Cardiac fibroblast (primary cell): ENCODE results near the gene SAT2.
A peak's percentile ranks its signal among the peaks of the same experiment; 100 is the strongest.

Experiments
- DNase-seq, 2 donors: peaks; one replicate each; pipeline versions ENCODE4 v3.0.0 to v3.0.0-alpha.2; 2010; ENCODE audit warnings: low read depth in 2 of 2
- H3K4me3 ChIP-seq, 2 donors: replicated peaks in 1 of 2; 1 replicate in 1 of 2; 2 replicates in 1 of 2; pipeline ENCODE4 v1.5.1; 2011; ENCODE audit warnings: low read depth in 2 of 2, low read length in 2 of 2, mild to moderate bottlenecking in 2 of 2, moderate library complexity in 1 of 2
- TF ChIP-seq, protein P1 (sequence below): IDR thresholded peaks from one replicate; pipeline ENCODE4 v1.5.1; 2011; ENCODE audit warnings: low read depth, mild to moderate bottlenecking, low read length, inconsistent platforms

The SAT2 gene

DNA sequence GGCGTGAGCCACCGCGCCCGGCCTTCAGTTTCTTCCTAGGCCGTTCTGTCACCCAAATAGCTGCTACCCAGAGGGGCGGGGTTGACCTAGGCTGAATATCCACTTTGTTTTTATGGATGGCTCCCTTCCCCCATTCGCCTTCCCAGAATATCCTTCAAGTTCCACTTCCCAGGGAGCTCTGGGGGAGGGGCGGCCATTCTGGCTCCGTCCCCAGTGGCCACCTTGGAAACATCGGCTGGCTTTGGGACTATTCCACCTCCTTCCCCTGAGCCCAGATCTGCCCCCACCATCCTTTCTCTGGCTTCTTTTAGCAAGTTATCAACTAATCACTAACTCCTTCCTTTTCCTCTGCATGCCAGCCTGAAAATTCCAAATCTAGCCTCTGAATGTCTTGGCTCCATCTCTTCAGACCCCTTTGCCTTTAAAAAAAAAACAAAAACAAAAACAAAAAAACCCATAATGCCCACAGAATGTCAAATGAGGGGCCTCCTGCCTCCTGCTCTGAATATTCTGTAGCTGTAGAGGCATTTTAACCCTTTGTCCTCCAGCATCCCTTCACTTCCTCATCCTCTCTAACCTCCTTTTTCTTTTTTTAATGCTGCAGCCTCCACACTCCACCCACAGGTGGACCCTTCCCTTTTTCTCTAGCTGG is 29.5 kb upstream of the SAT2 start:
- TF ChIP-seq, protein P1, sequence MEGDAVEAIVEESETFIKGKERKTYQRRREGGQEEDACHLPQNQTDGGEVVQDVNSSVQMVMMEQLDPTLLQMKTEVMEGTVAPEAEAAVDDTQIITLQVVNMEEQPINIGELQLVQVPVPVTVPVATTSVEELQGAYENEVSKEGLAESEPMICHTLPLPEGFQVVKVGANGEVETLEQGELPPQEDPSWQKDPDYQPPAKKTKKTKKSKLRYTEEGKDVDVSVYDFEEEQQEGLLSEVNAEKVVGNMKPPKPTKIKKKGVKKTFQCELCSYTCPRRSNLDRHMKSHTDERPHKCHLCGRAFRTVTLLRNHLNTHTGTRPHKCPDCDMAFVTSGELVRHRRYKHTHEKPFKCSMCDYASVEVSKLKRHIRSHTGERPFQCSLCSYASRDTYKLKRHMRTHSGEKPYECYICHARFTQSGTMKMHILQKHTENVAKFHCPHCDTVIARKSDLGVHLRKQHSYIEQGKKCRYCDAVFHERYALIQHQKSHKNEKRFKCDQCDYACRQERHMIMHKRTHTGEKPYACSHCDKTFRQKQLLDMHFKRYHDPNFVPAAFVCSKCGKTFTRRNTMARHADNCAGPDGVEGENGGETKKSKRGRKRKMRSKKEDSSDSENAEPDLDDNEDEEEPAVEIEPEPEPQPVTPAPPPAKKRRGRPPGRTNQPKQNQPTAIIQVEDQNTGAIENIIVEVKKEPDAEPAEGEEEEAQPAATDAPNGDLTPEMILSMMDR, result no peak
- DNase-seq, result peak in 1 of 2 donors; percentile 64
- no peak overlapping the region for H3K4me3 ChIP-seq

DNA sequence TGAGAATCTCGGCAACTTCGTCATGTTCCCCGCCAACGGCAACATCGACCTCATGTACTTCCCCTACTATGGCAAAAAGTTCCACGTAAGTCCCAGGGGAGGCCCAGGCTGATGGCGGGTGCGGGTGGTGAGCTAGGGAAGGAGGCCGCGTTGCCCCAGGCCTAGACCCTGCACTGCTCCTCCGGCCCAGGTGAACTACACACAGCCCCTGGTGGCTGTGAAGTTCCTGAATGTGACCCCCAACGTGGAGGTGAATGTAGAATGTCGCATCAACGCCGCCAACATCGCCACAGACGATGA is 27.9 kb upstream of the SAT2 start:
- DNase-seq, result no peak
- TF ChIP-seq, protein P1, result no peak
- H3K4me3 ChIP-seq, result no peak overlapping the region

DNA sequence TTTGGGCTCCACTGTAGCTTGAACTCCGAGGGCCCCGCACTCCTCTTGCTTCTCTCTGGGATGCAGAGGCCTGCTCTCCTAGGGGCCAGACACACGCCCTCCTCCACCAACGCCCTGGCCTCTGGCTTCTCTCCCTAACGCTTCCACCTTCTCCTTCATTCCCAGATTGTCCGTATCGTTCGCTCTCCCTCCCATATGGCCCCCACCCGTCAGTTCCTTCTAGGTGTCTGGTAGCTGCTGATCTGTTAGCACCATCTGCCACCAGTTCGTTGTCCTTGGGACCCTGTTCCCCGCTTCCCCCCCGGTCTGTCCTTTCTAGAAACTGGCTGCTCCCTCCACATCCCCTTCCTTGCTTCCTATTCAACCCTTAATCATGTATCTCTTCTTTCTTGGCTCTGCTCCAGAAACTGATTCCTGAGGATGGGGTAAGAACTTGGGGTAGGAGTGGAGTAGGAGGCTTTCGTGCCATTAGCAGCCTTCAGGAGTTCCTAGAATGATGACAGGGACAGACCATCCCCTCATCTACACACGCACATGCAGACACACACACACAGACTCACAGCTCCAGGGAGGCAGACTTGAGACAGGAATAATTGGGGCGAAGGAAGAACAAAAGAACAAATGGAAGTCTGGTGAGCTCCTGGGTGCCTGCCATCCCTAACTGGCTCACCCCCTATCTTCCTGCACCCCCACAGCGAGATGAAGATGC is 27.4 kb upstream of the SAT2 start:
- TF ChIP-seq, protein P1, result no peak
- DNase-seq, result peak; percentile 42 to 52
- H3K4me3 ChIP-seq, result no peak overlapping the region

DNA sequence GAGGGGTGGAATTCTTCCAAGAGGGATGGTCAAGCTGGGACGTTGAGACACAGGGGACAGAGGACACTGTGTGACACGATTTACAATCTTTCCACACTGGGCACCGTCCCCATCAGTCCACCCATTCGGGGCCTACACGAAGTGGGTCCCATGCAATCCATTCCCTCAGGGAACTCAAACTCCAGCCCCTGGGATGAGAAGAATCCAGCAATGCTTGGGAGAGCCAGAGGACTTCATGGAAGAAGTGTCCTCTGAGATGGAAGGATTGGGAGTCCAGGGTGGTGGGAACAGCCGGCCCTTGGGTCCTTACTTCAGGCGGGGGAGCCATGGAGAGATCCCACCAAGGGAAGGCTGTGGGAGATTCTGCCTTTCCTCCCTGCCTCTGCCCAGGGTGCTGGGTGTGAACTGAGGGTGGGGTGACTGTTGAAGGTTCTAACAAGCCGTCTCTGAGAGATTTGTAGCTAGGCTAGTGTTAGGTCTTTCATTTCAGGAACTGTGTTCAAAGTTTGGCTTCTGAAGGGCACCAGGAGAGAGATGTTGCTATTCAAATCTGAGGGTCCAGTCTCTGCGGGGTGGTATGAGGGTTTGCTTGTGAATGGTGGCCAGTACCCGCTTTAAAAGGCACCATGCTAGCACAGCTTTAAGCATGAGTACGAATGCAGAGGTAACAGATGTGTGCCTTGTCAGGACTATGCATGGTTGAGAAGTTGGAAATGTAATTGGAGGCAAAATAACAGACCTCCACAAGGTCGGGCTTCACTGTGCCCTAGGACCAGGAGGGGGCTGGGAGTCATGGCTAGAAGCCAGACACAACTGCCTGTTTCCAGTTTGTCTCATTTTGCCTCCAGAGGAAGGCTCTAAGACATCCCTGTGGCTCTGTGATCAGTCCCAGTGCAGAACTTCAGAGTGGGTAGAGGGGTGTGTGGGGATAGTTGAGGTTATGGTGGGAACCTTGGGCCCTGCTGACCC is 25.1 kb upstream of the SAT2 start:
- H3K4me3 ChIP-seq, result no peak overlapping the region
- TF ChIP-seq, protein P1, result no peak
- DNase-seq, result no peak

DNA sequence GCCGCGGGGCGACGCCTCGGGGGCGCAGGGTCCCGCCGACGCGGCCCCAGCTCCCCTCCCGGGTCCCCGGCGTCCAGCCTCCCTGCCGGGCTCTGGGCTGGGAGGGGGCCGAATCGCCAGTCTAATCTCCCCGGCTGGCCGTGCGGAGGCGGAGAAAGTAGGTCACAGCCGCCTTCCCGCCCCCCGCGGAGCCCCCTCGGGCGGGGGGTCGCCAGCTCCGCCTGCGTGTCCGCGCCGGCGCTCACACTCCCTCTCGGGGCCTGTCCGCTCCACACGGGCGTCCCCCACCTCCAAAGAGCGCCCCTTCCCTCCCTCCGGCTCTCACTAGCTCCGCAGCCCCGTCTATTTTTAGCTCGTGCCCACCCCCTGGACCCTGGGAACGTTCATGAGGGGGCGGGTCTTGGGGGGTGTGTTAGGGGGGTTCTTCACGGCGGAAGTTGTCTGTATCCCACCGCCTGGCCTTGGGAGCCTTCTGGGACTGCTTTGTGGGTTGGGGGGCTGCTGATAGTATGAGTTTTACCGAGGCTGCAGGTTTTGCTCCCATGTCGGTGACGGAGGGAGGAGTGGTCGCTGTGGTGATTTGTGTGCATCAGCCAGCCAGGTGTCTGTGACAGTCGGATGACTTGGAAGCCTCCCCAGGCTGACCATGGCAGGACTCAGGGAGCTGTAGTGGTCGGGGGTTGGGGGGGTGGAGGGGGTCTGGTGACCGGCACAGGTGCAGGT is 24.2 kb upstream of the SAT2 start:
- H3K4me3 ChIP-seq, result no peak overlapping the region
- TF ChIP-seq, protein P1, result no peak
- DNase-seq, result no peak

DNA sequence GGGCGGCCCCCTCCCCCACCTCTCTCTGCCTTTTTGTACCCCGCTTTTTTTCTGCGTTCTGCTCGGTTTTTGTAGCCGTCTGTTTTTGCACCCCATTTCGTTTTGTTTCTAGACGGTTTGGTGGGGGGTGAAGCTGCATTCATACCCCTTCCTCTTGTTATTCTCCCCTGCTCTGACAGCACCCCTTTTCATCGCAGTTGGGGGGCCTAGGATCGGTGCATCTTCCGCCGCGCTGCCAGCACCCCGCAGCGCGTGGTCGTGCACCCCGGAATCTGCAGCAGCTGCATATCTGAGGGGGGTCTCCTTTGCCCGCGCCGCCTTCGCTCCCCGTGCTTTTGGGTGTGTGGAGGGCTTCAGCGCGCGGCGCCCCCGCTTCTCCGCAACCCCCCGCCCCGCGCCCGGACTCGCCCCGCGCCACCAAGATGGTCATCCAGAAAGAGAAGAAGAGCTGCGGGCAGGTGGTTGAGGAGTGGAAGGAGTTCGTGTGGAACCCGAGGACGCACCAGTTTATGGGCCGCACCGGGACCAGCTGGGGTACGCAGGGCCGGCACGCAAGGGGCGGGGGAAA is 23.6 kb upstream of the SAT2 start:
- DNase-seq, result no peak
- H3K4me3 ChIP-seq, result peak overlapping the region; percentile 32
- TF ChIP-seq, protein P1, result no peak
